Measurements from ENCODE around the gene KCNMB1.

DNA sequence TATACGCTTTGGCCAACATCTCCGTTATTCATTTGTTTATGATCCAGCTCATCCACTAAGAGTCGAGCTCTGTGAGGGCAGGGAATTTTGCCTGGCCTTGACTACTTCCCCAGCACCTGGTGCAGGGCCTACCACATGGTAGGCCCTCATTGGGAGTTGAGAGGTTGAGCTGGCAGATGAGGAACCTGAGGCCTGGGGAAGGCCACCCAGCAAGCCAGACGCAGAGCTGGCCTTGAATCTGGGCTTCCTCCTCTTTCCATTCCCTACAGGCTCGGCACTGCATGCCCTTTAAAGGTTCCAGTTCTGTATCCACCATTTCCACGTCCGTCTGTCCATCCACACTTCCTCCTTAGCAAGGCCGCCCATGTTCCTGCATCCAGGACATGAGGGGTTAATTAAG is 24.2 kb downstream of the KCNMB1 start:
- TF ChIP-seq, protein P1, sequence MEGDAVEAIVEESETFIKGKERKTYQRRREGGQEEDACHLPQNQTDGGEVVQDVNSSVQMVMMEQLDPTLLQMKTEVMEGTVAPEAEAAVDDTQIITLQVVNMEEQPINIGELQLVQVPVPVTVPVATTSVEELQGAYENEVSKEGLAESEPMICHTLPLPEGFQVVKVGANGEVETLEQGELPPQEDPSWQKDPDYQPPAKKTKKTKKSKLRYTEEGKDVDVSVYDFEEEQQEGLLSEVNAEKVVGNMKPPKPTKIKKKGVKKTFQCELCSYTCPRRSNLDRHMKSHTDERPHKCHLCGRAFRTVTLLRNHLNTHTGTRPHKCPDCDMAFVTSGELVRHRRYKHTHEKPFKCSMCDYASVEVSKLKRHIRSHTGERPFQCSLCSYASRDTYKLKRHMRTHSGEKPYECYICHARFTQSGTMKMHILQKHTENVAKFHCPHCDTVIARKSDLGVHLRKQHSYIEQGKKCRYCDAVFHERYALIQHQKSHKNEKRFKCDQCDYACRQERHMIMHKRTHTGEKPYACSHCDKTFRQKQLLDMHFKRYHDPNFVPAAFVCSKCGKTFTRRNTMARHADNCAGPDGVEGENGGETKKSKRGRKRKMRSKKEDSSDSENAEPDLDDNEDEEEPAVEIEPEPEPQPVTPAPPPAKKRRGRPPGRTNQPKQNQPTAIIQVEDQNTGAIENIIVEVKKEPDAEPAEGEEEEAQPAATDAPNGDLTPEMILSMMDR (IDR thresholded peaks at IDR 0.05; ENCODE audit: low read length): no peak
- no peak for TF ChIP-seq EZH2 (optimal IDR thresholded peaks at IDR 0.05; ENCODE audit: low read depth, low read length)
- TF ChIP-seq EZH2phosphoT487 (IDR thresholded peaks at IDR 0.05; ENCODE audit: low read length): no peak

All from MM.1S (cell line).